Liver (tissue), 9 donors: ENCODE measurements around the gene HID1. TPM values are rescaled to one million over a fixed set of nuclear protein-coding genes. Genes with fewer than 3 reads are reported as not detected.

Experiments used
- DNase-seq: peaks from one replicate; pipeline ENCODE4 v3.0.0-alpha.2; 2017; ENCODE audit warnings: low spot score
- H3K27ac ChIP-seq, 2 donors: one replicate each; pipeline ENCODE4 v1.7.0; 2013; ENCODE audit warnings: inconsistent platforms in 2 of 2, low read length in 2 of 2, control low read depth in 1 of 2, low read depth in 1 of 2, mild to moderate bottlenecking in 1 of 2
- H3K27me3 ChIP-seq, 4 donors: one replicate each; pipeline versions ENCODE4 v1.6.1 to v1.7.0; 2013; ENCODE audit warnings: low read length in 3 of 4, inconsistent platforms in 1 of 4, mild to moderate bottlenecking in 1 of 4, moderate library complexity in 1 of 4; ENCODE audit not compliant: control insufficient read depth in 4 of 4, insufficient read depth in 4 of 4
- H3K36me3 ChIP-seq, 4 donors: one replicate each; pipeline versions ENCODE4 v1.6.1 to v1.7.0; 2013; ENCODE audit warnings: low read length in 3 of 4, mild to moderate bottlenecking in 3 of 4, low read depth in 1 of 4, moderate library complexity in 1 of 4; ENCODE audit not compliant: control insufficient read depth in 4 of 4, insufficient read depth in 3 of 4
- H3K4me1 ChIP-seq, 4 donors: one replicate each; pipeline versions ENCODE4 v1.6.1 to v1.7.0; 2013; ENCODE audit warnings: low read length in 3 of 4, mild to moderate bottlenecking in 3 of 4, moderate library complexity in 1 of 4; ENCODE audit not compliant: control insufficient read depth in 4 of 4, insufficient read depth in 4 of 4
- H3K4me3 ChIP-seq, 3 donors: one replicate each; pipeline versions ENCODE4 v1.6.1 to v1.7.0; 2013; ENCODE audit warnings: low read length in 3 of 3, control low read depth in 1 of 3, low read depth in 1 of 3, mild to moderate bottlenecking in 1 of 3
- H3K9ac ChIP-seq, 2 donors: one replicate each; pipeline ENCODE4 v1.7.0; 2013; ENCODE audit warnings: low read length in 2 of 2, mild to moderate bottlenecking in 2 of 2, moderate library complexity in 2 of 2, control low read depth in 1 of 2, low read depth in 1 of 2
- H3K9me3 ChIP-seq, 4 donors: one replicate each; pipeline versions ENCODE4 v1.6.1 to v1.7.0; 2013; ENCODE audit warnings: low read length in 3 of 4; ENCODE audit not compliant: control insufficient read depth in 4 of 4
- EGR1 ChIP-seq, 2 donors: IDR thresholded peaks; 2 replicates each; pipeline ENCODE4 v1.6.1; 2016 to 2018; ENCODE audit warnings: antibody characterized with exemption in 2 of 2, low read depth in 2 of 2
- FOXA1 ChIP-seq: IDR thresholded peaks from 2 replicates; pipeline ENCODE4 v1.6.1; 2016; ENCODE audit warnings: antibody characterized with exemption
- FOXA2 ChIP-seq: IDR thresholded peaks from 2 replicates; pipeline ENCODE4 v1.6.1; 2016; ENCODE audit warnings: antibody characterized with exemption
- GABPA ChIP-seq, 2 donors: IDR thresholded peaks in 1 of 2; conservative IDR thresholded peaks in 1 of 2; 2 replicates each; pipeline ENCODE4 v1.6.1; 2016; ENCODE audit warnings: antibody characterized with exemption in 2 of 2, mild to moderate bottlenecking in 1 of 2, moderate library complexity in 1 of 2
- HNF4A ChIP-seq, 2 donors: conservative IDR thresholded peaks; 2 replicates each; pipeline ENCODE4 v1.6.1; 2016; ENCODE audit warnings: antibody characterized with exemption in 2 of 2, mild to moderate bottlenecking in 2 of 2
- HNF4G ChIP-seq: IDR thresholded peaks from 2 replicates; pipeline ENCODE4 v1.6.1; 2016; ENCODE audit warnings: antibody characterized with exemption
- JUND ChIP-seq, 2 donors: IDR thresholded peaks; 2 replicates each; pipeline ENCODE4 v1.6.1; 2016; ENCODE audit warnings: antibody characterized with exemption in 2 of 2
- MAX ChIP-seq: IDR thresholded peaks from 2 replicates; pipeline ENCODE4 v1.6.1; 2016; ENCODE audit warnings: antibody characterized with exemption
- NR2F2 ChIP-seq: IDR thresholded peaks from 2 replicates; pipeline ENCODE4 v1.6.1; 2016; ENCODE audit warnings: antibody characterized with exemption
- RAD21 ChIP-seq, 2 donors: IDR thresholded peaks; 2 replicates each; pipeline ENCODE4 v1.6.1; 2016; ENCODE audit warnings: antibody characterized with exemption in 2 of 2, mild to moderate bottlenecking in 2 of 2
- REST ChIP-seq: IDR thresholded peaks from 2 replicates; pipeline ENCODE4 v1.6.1; 2016; ENCODE audit warnings: antibody characterized with exemption, mild to moderate bottlenecking
- RXRA ChIP-seq, 2 donors: IDR thresholded peaks; 2 replicates each; pipeline ENCODE4 v1.6.1; 2017 to 2018; ENCODE audit warnings: antibody characterized with exemption in 2 of 2, mild to moderate bottlenecking in 1 of 2
- SP1 ChIP-seq: IDR thresholded peaks from 2 replicates; pipeline ENCODE4 v1.6.1; 2018; ENCODE audit warnings: antibody characterized with exemption, mild to moderate bottlenecking
- TAF1 ChIP-seq: conservative IDR thresholded peaks from 2 replicates; pipeline ENCODE4 v1.6.1; 2016; ENCODE audit warnings: antibody characterized with exemption, mild to moderate bottlenecking
- YY1 ChIP-seq: IDR thresholded peaks from 2 replicates; pipeline ENCODE4 v1.6.1; 2016; ENCODE audit warnings: antibody characterized with exemption, mild to moderate bottlenecking
- ZBTB33 ChIP-seq: IDR thresholded peaks from 2 replicates; pipeline ENCODE4 v1.6.1; 2016; ENCODE audit warnings: antibody characterized with exemption
- WGBS: extraction: QIAGEN DNeasy Blood & Tissue Kit; methylation state at CpG from one replicate; pipeline ENCODE4 v1.1.7; 2013; 5-methylcytosine and 5-hydroxymethylcytosine counted together
- polyA plus RNA-seq, 2 donors: library from polyadenylated mRNA; stranded (reverse) in 1 of 2; unstranded in 1 of 2; fragments of 200-250 nt in 1 of 2; fragments of >200 nt in 1 of 2; fragmentation: Nextera tagmentation in 1 of 2; extraction: Ambion mirVana in 1 of 2; gene quantifications; one replicate each; pipeline versions ENCODE4 v1.2.1 to v1.2.3, GENCODE V29; 2013 to 2015
- total RNA-seq, 2 donors: library from RNA; depleted of rRNA; stranded (reverse); fragments of >200 nt; gene quantifications; one replicate each; pipeline ENCODE4 v1.2.3, GENCODE V29; 2014
- TF ChIP-seq, protein P1 (sequence below): fragments of 150-350 bp; IDR thresholded peaks from 2 replicates; pipeline ENCODE4 v1.5.1; 2017; ENCODE audit warnings: improper control_type of control experiment, low read depth, low read length; ENCODE audit not compliant: missing input control
- TF ChIP-seq, protein P2 (sequence below): IDR thresholded peaks from 2 replicates; pipeline ENCODE4 v1.6.1; 2016; ENCODE audit warnings: antibody characterized with exemption
- donor health status: healthy.
- donor health status: healthy.
- donor health status: healthy.
- donor health status: healthy.
- donor health status: healthy.

The HID1 gene
- total and polyA plus RNA-seq, 4 donors, result 2.7 to 6.2 (median 3.7) TPM

- Histone ChIP-seq H3K4me1 (no peaks in the 10 kb centered on the region), H3K27ac (no peak overlapping the region), H3K9ac (no peak overlapping the region), H3K4me3 (no peak overlapping the region), H3K9me3 (no peaks in the 10 kb centered on the region), H3K36me3 (no peaks in the 10 kb centered on the region), H3K27me3 (peaks cover 0 to 2% (median 0%) of the 10 kb centered on the region in 4 donors)
- 64% methylated on average over 13 of the region's 13 CpGs for WGBS
- no peak for DNase-seq
- no peak for TF ChIP-seq JUND (IDR thresholded peaks at IDR 0.05)
- no peak for TF ChIP-seq FOXA2
- no peak for TF ChIP-seq FOXA1
- TF ChIP-seq EGR1 (IDR thresholded peaks at IDR 0.05; ENCODE audit: low read depth in 2 of 2), result no peak
- TF ChIP-seq, protein P1, sequence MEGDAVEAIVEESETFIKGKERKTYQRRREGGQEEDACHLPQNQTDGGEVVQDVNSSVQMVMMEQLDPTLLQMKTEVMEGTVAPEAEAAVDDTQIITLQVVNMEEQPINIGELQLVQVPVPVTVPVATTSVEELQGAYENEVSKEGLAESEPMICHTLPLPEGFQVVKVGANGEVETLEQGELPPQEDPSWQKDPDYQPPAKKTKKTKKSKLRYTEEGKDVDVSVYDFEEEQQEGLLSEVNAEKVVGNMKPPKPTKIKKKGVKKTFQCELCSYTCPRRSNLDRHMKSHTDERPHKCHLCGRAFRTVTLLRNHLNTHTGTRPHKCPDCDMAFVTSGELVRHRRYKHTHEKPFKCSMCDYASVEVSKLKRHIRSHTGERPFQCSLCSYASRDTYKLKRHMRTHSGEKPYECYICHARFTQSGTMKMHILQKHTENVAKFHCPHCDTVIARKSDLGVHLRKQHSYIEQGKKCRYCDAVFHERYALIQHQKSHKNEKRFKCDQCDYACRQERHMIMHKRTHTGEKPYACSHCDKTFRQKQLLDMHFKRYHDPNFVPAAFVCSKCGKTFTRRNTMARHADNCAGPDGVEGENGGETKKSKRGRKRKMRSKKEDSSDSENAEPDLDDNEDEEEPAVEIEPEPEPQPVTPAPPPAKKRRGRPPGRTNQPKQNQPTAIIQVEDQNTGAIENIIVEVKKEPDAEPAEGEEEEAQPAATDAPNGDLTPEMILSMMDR, result no peak
- TF ChIP-seq HNF4A (conservative IDR thresholded peaks at IDR 0.05), result no peak
- TF ChIP-seq SP1, result no peak
- TF ChIP-seq ZBTB33, result no peak
- TF ChIP-seq, protein P2, sequence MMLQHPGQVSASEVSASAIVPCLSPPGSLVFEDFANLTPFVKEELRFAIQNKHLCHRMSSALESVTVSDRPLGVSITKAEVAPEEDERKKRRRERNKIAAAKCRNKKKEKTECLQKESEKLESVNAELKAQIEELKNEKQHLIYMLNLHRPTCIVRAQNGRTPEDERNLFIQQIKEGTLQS, result no peak
- TF ChIP-seq NR2F2, result no peak
- TF ChIP-seq REST, result no peak
- TF ChIP-seq TAF1, result no peak
- no peak for TF ChIP-seq YY1
- TF ChIP-seq RXRA (IDR thresholded peaks at IDR 0.05), result no peak
- TF ChIP-seq GABPA (IDR thresholded peaks at IDR 0.05 in 1 of 2, conservative IDR thresholded peaks at IDR 0.05 in 1 of 2), result no peak
- no peak for TF ChIP-seq MAX
- TF ChIP-seq RAD21 (IDR thresholded peaks at IDR 0.05), result no peak
- TF ChIP-seq HNF4G, result no peak
These were observed 28.6 kb downstream of the HID1 start for GRCh38 chr17:74943808-74944522.
